WTC11 (cell line): ENCODE data around the gene SLC19A1. TPM values are rescaled to one million over a fixed set of nuclear protein-coding genes. Genes with fewer than 3 reads are reported as not detected.

Experiments
- ATAC-seq: fragments of 200-7000 bp; cut with Tn5 transposase; 2 replicates; pipeline ENCODE4 v1.10.0; 2021; ENCODE audit warnings: mild to moderate bottlenecking, moderate library complexity
- CTCF ChIA-PET: fragments of 300-600 bp; sonication (Branson Sonifier 250); formaldehyde crosslinking; loops from one replicate; lab custom pipeline; 2021; ENCODE audit warnings: antibody characterized with exemption; lab: Charles Lee
- POLR2A ChIA-PET: fragments of 350-600 bp; sonication (Branson Sonifier 250); formaldehyde crosslinking; loops from one replicate; lab custom pipeline; 2021; ENCODE audit warnings: antibody characterized with exemption; lab: Charles Lee
- DNase-seq: peaks from one replicate; pipeline ENCODE4 v3.0.0; 2021; ENCODE audit warnings: low spot score
- H3K27ac Mint-ChIP-seq: 2 replicates; pipeline ENCODE4 v1.8.0; 2021; ENCODE audit warnings: mixed read lengths
- H3K27me3 Mint-ChIP-seq: 2 replicates; pipeline ENCODE4 v1.8.0; 2021; ENCODE audit warnings: low read depth, mild to moderate bottlenecking, moderate library complexity, mixed read lengths
- H3K36me3 Mint-ChIP-seq: 2 replicates; pipeline ENCODE4 v1.8.0; 2021; ENCODE audit warnings: mixed read lengths
- H3K4me1 Mint-ChIP-seq: 2 replicates; pipeline ENCODE4 v1.8.0; 2022; ENCODE audit warnings: mixed read lengths
- H3K4me3 Mint-ChIP-seq: 2 replicates; pipeline ENCODE4 v1.8.0; 2021; ENCODE audit warnings: mild to moderate bottlenecking, moderate library complexity, mixed read lengths
- H3K9me3 Mint-ChIP-seq: 2 replicates; pipeline ENCODE4 v1.8.0; 2021; ENCODE audit warnings: mixed read lengths
- ATF2 ChIP-seq: sonication (generic); formaldehyde crosslinking; IDR thresholded peaks from 2 replicates; pipeline ENCODE4 v1.8.1; 2022; ENCODE audit warnings: low read depth, missing genetic modification reagents, borderline replicate concordance
- ELF4 ChIP-seq: sonication (generic); formaldehyde crosslinking; IDR thresholded peaks from 2 replicates; pipeline ENCODE4 v1.8.1; 2022; ENCODE audit warnings: low read depth, mild to moderate bottlenecking, moderate library complexity, missing genetic modification reagents
- ESRRA ChIP-seq: sonication (generic); formaldehyde crosslinking; IDR thresholded peaks from 2 replicates; pipeline ENCODE4 v1.8.1; 2022; ENCODE audit warnings: mild to moderate bottlenecking, missing genetic modification reagents, borderline replicate concordance
- FOXJ3 ChIP-seq: sonication (generic); formaldehyde crosslinking; IDR thresholded peaks from 2 replicates; pipeline ENCODE4 v1.9.0; 2021; ENCODE audit warnings: missing genetic modification reagents, mild to moderate bottlenecking, borderline replicate concordance
- GABPB1 ChIP-seq: sonication (generic); formaldehyde crosslinking; IDR thresholded peaks from 2 replicates; pipeline ENCODE4 v1.8.1; 2023; ENCODE audit warnings: mild to moderate bottlenecking, missing genetic modification reagents
- JAZF1 ChIP-seq: fragments of 250-450 bp; sonication (Bioruptor Pico); IDR thresholded peaks from 2 replicates; pipeline ENCODE4 v1.9.0; 2021; ENCODE audit warnings: moderate library complexity, mild to moderate bottlenecking, inconsistent platforms
- MYBL2 ChIP-seq: sonication (generic); formaldehyde crosslinking; IDR thresholded peaks from 2 replicates; pipeline ENCODE4 v1.8.1; 2023; ENCODE audit warnings: mild to moderate bottlenecking, moderate library complexity, missing genetic modification reagents
- NR3C1 ChIP-seq: sonication (generic); formaldehyde crosslinking; conservative IDR thresholded peaks from 2 replicates; pipeline ENCODE4 v1.8.1; 2023; ENCODE audit warnings: low read depth, mild to moderate bottlenecking, missing genetic modification reagents
- TCF7 ChIP-seq: sonication (generic); formaldehyde crosslinking; IDR thresholded peaks from 2 replicates; pipeline ENCODE4 v1.8.0; 2022; ENCODE audit warnings: mild to moderate bottlenecking, low read depth, missing genetic modification reagents, moderate library complexity
- ZMAT4 ChIP-seq: fragments of 250-450 bp; sonication (Bioruptor Pico); IDR thresholded peaks from 2 replicates; pipeline ENCODE4 v1.9.0; 2021; ENCODE audit warnings: mild to moderate bottlenecking
- ZNF121 ChIP-seq: sonication (generic); formaldehyde crosslinking; IDR thresholded peaks from 2 replicates; pipeline ENCODE4 v1.8.0; 2023; ENCODE audit warnings: missing genetic modification reagents
- ZNF219 ChIP-seq: sonication (generic); formaldehyde crosslinking; IDR thresholded peaks from 2 replicates; pipeline ENCODE4 v1.8.0; 2023; ENCODE audit warnings: missing genetic modification reagents, mild to moderate bottlenecking, borderline replicate concordance
- ZNF423 ChIP-seq: fragments of 250-450 bp; sonication (Bioruptor Pico); IDR thresholded peaks from 2 replicates; pipeline ENCODE4 v2.1.2; 2022; ENCODE audit warnings: mild to moderate bottlenecking, moderate library complexity
- ZNF512 ChIP-seq: sonication (generic); formaldehyde crosslinking; IDR thresholded peaks from 2 replicates; pipeline ENCODE4 v1.8.1; 2022; ENCODE audit warnings: missing genetic modification reagents, borderline replicate concordance
- total RNA-seq: library from RNA; stranded (reverse); gene quantifications from 3 replicates; pipeline ENCODE4 v1.2.3, GENCODE V29; 2021
- TF ChIP-seq, protein P1 (sequence below): fragments of 250-450 bp; sonication (Bioruptor Pico); IDR thresholded peaks from 2 replicates; pipeline ENCODE4 v2.1.2; 2022; ENCODE audit warnings: mild to moderate bottlenecking, moderate library complexity
- TF ChIP-seq, protein P2 (sequence below): sonication (generic); formaldehyde crosslinking; IDR thresholded peaks from 2 replicates; pipeline ENCODE4 v1.8.0; 2023; ENCODE audit warnings: mild to moderate bottlenecking, missing genetic modification reagents
- TF ChIP-seq, protein P3 (sequence below): fragments of 250-450 bp; sonication (Bioruptor Pico); IDR thresholded peaks from 2 replicates; pipeline ENCODE4 v1.9.0; 2021; ENCODE audit warnings: mild to moderate bottlenecking
- TF ChIP-seq, protein P4 (sequence below): sonication (generic); formaldehyde crosslinking; IDR thresholded peaks from 2 replicates; pipeline ENCODE4 v1.8.0; 2022; ENCODE audit warnings: missing genetic modification reagents

Gene SLC19A1
- total RNA-seq, 1 experiment from 2014 or later, result 29.8 TPM

- TF ChIP-seq ZNF423, result no peak
- no peak for TF ChIP-seq ELF4 (CRISPR knock-in tag)
- TF ChIP-seq ZNF512 (CRISPR knock-in tag), result no peak
- TF ChIP-seq ESRRA, result no peak
Observed at GRCh38 chr21:45499201-45499750, 43.0 kb downstream of the SLC19A1 start (continued).

DNA sequence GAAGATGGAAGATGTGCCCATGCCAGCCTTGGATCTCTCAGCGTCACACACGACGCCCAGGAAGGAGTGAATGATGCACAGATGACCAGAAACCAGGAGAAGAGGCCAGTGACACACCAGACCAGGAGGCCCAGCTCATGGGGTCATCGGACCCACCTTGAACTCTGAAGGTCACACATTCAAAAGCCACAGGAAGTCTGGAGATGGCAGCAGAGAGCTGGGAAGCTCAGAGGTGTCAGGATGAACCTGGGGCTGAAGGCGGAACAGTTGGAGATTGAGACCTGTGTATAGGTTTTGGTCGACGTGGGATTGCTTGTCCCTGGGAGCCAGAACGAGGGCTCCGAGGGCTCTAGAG, 43.6 kb downstream of the SLC19A1 start:
- Mint-ChIP-seq H3K9me3 (peaks cover 19% of the 10 kb centered on the region), H3K36me3 (peaks cover 47% of the 10 kb centered on the region), H3K4me3 (no peak overlapping the region), H3K27ac (no peak overlapping the region; the same call in 1 of the 2 replicates), H3K27me3 (no peaks in the 10 kb centered on the region), H3K4me1 (no peaks in the 10 kb centered on the region)
- CTCF ChIA-PET, result no interaction called here
- DNase-seq, result no peak
- no peak for ATAC-seq
- POLR2A ChIA-PET, result no interaction called here
- no peak for TF ChIP-seq ZNF219 (CRISPR knock-in tag)
- TF ChIP-seq, protein P1, sequence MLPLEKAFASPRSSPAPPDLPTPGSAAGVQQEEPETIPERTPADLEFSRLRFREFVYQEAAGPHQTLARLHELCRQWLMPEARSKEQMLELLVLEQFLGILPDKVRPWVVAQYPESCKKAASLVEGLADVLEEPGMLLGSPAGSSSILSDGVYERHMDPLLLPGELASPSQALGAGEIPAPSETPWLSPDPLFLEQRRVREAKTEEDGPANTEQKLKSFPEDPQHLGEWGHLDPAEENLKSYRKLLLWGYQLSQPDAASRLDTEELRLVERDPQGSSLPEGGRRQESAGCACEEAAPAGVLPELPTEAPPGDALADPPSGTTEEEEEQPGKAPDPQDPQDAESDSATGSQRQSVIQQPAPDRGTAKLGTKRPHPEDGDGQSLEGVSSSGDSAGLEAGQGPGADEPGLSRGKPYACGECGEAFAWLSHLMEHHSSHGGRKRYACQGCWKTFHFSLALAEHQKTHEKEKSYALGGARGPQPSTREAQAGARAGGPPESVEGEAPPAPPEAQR (CRISPR knock-in tag), result no peak
- no peak for TF ChIP-seq ZNF121 (CRISPR knock-in tag)
- TF ChIP-seq FOXJ3 (CRISPR knock-in tag), result no peak
- no peak for TF ChIP-seq ZNF423

DNA sequence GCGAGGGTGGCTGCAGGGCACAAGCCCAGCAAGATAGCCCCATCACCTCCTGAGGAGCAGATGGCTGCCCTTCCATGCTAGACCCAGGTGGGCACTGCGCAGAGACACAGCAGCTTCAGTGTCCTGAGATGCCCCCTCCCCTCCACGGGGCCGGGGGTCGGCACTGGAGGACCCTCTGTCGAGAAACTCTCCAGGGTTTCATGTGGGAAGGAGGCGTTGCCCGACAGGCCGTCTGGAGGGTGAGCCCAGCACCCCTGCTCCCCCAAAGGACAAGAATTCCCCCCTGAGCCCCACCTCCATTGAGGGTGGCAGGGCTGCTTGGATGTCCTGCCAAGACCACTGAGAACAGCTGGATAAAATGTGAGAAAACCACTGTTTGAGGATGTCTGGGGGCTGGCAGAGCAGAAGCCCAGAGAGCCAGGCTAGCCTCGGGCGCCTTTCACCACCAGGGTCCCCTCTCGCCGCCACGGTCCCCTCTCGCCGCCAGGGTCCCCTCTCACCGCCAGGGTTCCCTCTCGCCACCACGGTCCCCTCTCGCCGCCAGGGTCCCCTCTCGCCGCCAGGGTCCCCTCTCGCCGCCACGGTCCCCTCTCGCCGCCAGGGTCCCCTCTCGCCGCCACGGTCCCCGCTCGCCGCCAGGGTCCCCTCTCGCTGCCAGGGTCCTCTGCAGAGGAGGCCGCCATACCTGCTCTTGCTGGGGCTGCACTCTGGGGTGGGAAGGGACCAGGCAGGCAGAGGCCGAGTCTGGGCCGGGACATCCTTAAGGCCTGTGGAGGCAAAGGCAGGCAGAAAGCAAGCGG, 44.2 kb downstream of the SLC19A1 start:
- ATAC-seq (no peak), DNase-seq (no peak)
- no peaks in the 10 kb centered on the region for H3K4me1 Mint-ChIP-seq
- ChIA-PET CTCF (no interaction called here), POLR2A (no interaction called here)
- H3K27me3 Mint-ChIP-seq, result no peaks in the 10 kb centered on the region
- H3K36me3 Mint-ChIP-seq, result peaks cover 45% of the 10 kb centered on the region
- no peak overlapping the region for H3K4me3 Mint-ChIP-seq
- H3K9me3 Mint-ChIP-seq, result peaks cover 19% of the 10 kb centered on the region
- H3K27ac Mint-ChIP-seq, result no peak overlapping the region
- TF ChIP-seq, protein P2, sequence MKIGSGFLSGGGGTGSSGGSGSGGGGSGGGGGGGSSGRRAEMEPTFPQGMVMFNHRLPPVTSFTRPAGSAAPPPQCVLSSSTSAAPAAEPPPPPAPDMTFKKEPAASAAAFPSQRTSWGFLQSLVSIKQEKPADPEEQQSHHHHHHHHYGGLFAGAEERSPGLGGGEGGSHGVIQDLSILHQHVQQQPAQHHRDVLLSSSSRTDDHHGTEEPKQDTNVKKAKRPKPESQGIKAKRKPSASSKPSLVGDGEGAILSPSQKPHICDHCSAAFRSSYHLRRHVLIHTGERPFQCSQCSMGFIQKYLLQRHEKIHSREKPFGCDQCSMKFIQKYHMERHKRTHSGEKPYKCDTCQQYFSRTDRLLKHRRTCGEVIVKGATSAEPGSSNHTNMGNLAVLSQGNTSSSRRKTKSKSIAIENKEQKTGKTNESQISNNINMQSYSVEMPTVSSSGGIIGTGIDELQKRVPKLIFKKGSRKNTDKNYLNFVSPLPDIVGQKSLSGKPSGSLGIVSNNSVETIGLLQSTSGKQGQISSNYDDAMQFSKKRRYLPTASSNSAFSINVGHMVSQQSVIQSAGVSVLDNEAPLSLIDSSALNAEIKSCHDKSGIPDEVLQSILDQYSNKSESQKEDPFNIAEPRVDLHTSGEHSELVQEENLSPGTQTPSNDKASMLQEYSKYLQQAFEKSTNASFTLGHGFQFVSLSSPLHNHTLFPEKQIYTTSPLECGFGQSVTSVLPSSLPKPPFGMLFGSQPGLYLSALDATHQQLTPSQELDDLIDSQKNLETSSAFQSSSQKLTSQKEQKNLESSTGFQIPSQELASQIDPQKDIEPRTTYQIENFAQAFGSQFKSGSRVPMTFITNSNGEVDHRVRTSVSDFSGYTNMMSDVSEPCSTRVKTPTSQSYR (CRISPR knock-in tag), result no peak
- TF ChIP-seq, protein P3, sequence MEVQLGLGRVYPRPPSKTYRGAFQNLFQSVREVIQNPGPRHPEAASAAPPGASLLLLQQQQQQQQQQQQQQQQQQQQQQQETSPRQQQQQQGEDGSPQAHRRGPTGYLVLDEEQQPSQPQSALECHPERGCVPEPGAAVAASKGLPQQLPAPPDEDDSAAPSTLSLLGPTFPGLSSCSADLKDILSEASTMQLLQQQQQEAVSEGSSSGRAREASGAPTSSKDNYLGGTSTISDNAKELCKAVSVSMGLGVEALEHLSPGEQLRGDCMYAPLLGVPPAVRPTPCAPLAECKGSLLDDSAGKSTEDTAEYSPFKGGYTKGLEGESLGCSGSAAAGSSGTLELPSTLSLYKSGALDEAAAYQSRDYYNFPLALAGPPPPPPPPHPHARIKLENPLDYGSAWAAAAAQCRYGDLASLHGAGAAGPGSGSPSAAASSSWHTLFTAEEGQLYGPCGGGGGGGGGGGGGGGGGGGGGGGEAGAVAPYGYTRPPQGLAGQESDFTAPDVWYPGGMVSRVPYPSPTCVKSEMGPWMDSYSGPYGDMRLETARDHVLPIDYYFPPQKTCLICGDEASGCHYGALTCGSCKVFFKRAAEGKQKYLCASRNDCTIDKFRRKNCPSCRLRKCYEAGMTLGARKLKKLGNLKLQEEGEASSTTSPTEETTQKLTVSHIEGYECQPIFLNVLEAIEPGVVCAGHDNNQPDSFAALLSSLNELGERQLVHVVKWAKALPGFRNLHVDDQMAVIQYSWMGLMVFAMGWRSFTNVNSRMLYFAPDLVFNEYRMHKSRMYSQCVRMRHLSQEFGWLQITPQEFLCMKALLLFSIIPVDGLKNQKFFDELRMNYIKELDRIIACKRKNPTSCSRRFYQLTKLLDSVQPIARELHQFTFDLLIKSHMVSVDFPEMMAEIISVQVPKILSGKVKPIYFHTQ (CRISPR knock-in tag), result no peak
- TF ChIP-seq MYBL2 (CRISPR knock-in tag), result no peak
- no peak for TF ChIP-seq TCF7 (CRISPR knock-in tag)
- no peak for TF ChIP-seq ATF2 (CRISPR knock-in tag)
- TF ChIP-seq NR3C1 (CRISPR knock-in tag), result no peak
- no peak for TF ChIP-seq JAZF1 (CRISPR knock-in tag)
- no peak for TF ChIP-seq ZMAT4 (CRISPR knock-in tag)
- TF ChIP-seq GABPB1 (CRISPR knock-in tag), result no peak
- TF ChIP-seq, protein P4, sequence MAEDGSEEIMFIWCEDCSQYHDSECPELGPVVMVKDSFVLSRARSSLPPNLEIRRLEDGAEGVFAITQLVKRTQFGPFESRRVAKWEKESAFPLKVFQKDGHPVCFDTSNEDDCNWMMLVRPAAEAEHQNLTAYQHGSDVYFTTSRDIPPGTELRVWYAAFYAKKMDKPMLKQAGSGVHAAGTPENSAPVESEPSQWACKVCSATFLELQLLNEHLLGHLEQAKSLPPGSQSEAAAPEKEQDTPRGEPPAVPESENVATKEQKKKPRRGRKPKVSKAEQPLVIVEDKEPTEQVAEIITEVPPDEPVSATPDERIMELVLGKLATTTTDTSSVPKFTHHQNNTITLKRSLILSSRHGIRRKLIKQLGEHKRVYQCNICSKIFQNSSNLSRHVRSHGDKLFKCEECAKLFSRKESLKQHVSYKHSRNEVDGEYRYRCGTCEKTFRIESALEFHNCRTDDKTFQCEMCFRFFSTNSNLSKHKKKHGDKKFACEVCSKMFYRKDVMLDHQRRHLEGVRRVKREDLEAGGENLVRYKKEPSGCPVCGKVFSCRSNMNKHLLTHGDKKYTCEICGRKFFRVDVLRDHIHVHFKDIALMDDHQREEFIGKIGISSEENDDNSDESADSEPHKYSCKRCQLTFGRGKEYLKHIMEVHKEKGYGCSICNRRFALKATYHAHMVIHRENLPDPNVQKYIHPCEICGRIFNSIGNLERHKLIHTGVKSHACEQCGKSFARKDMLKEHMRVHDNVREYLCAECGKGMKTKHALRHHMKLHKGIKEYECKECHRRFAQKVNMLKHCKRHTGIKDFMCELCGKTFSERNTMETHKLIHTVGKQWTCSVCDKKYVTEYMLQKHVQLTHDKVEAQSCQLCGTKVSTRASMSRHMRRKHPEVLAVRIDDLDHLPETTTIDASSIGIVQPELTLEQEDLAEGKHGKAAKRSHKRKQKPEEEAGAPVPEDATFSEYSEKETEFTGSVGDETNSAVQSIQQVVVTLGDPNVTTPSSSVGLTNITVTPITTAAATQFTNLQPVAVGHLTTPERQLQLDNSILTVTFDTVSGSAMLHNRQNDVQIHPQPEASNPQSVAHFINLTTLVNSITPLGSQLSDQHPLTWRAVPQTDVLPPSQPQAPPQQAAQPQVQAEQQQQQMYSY (CRISPR knock-in tag), result no peak
